Cardiac fibroblast (primary cell): ENCODE results near the gene SF3B1.
A peak's percentile ranks its signal among the peaks of the same experiment; 100 is the strongest.

Experiments
- DNase-seq, 2 donors: peaks; one replicate each; pipeline versions ENCODE4 v3.0.0 to v3.0.0-alpha.2; 2010; ENCODE audit warnings: low read depth in 2 of 2
- H3K4me3 ChIP-seq, 2 donors: replicated peaks in 1 of 2; 1 replicate in 1 of 2; 2 replicates in 1 of 2; pipeline ENCODE4 v1.5.1; 2011; ENCODE audit warnings: low read depth in 2 of 2, low read length in 2 of 2, mild to moderate bottlenecking in 2 of 2, moderate library complexity in 1 of 2
- CTCF ChIP-seq: IDR thresholded peaks from one replicate; pipeline ENCODE4 v1.5.1; 2011; ENCODE audit warnings: low read depth, mild to moderate bottlenecking, low read length, inconsistent platforms

Gene SF3B1

GRCh38 chr2:197368412-197368811, 66.4 kb downstream of the SF3B1 start:
- H3K4me3 ChIP-seq = no peak overlapping the region
- DNase-seq = no peak
- no peak for TF ChIP-seq CTCF

DNA sequence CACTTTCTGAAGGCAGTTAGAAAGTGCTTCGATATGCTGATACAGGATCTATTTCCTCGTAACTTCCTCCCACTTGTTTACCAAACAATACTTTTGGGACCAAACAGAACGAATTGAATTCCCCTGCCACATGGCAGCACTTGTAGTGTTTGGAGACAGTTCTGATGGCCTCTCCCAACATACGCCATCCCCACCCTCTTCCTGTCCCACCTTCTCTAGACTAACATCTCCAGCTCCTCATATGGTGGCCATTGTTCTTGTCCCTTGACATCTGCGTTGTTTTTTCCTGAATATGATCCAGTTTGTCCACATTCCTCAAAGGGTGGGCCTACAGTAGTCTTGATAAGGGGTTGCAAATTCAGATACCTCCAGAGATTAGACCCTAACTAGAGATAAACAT, 70.8 kb downstream of the SF3B1 start:
- no peak for DNase-seq
- H3K4me3 ChIP-seq = no peak overlapping the region
- TF ChIP-seq CTCF = no peak

- peak in 1 of 2 donors; percentile 50 for DNase-seq
- TF ChIP-seq CTCF = no peak
- H3K4me3 ChIP-seq = no peak overlapping the region
These were observed 74.1 kb downstream of the SF3B1 start for GRCh38 chr2:197360744-197361156.

- TF ChIP-seq CTCF = peak; percentile 12
- DNase-seq = no peak
- no peak overlapping the region for H3K4me3 ChIP-seq
These were observed 75.0 kb downstream of the SF3B1 start for GRCh38 chr2:197359859-197360258.

DNA sequence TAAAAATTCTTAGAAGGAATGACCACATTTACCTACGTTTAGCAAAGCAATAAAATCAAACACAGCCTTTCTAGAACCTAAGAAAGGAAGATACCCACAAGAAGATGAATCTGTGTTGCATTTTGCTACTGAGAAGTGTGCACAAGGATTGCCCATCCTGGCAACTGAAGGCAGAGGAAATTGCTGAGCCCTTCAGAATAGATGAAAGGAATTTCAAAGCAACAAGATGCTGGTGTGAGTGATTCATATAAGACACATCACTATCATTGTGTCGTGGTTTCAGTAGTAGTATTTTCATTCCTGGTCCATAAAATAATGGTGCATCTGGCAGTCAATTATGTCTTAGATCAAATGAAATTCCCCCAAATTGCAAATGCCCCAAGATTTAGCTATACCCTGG, 75.9 kb downstream of the SF3B1 start:
- peak in 1 of 2 donors; percentile 17 for DNase-seq
- no peak overlapping the region for H3K4me3 ChIP-seq
- no peak for TF ChIP-seq CTCF

DNA sequence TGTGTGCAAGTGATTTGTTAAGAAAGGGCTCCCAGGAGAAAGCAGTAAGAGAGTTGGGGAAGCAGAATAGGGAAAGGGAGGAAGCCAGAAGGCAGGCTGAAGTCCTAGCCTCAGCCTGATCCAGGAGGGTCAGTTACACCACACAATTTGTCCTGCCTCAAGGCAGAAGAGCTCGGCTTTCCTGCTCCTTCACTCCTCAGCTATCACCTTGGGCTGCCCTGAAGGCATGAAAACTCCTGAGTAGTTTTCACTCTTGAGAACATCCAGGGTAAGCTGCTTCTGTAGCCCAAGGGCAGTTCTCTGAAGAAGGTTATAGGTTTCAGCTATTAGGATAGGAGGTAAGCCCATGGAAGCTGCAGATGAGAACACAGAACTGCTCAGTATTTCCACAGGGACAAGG, 76.8 kb downstream of the SF3B1 start:
- no peak for DNase-seq
- no peak for TF ChIP-seq CTCF
- no peak overlapping the region for H3K4me3 ChIP-seq

GRCh38 chr2:197356136-197356535, 78.7 kb downstream of the SF3B1 start:
- peak; percentile 16 to 25 for DNase-seq
- no peak overlapping the region for H3K4me3 ChIP-seq
- peak; percentile 45 for TF ChIP-seq CTCF
